Erythroblast (primary cell): ENCODE data around the gene ENOX2.

Experiments used
- GATA1 ChIP-seq: IDR thresholded peaks from 2 replicates; pipeline ENCODE4 v1.6.1; 2011; ENCODE audit warnings: low read depth, mild to moderate bottlenecking, control low read depth, low read length, moderate library complexity
- POLR2A ChIP-seq: IDR thresholded peaks from 2 replicates; pipeline ENCODE4 v1.6.1; 2011; ENCODE audit warnings: mild to moderate bottlenecking, low read length

DNA sequence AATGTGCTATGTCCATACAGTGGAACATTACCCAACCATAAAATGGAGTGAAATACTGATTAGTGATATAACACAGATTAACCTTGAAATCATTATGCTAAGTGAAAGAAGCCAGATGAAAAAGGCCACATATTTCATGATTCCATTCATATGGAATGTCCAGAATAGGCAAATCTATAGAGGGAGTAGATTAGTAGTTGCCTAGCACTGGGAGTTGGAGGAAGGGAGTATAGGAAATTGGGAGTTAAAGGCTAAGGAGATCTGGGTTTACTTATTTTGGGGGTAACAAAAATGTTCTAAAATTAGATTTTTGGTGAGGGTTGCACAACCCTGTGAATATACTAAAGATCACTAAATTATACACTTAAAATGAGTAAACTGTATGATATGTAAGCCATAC, 26.8 kb downstream of the ENOX2 start:
- TF ChIP-seq POLR2A = no peak
- no peak for TF ChIP-seq GATA1
